SK-N-SH (cell line): ENCODE measurements around the gene SPTBN2. TPM values are rescaled to one million over a fixed set of nuclear protein-coding genes. Genes with fewer than 3 reads are reported as not detected.

Source experiments
- CTCF ChIA-PET: fragments of 300-600, 350-600 bp; formaldehyde crosslinking; extraction: SDS; loops from one replicate; lab custom pipeline; 2021; lab: Yijun Ruan, JAX
- POLR2A ChIA-PET: fragments of 350-600 bp; sonication (Branson Sonifier 250); formaldehyde crosslinking; extraction: SDS; loops from one replicate; lab custom pipeline; 2020; ENCODE audit warnings: antibody characterized with exemption, inconsistent platforms; lab: Yijun Ruan, JAX
- DNase-seq: peaks from one replicate; pipeline ENCODE4 v3.0.0; 2012
- H2AFZ ChIP-seq: fragments of 200-600 bp; sonication (generic); 2 replicates; pipeline ENCODE4 v1.8.1; 2016; ENCODE audit warnings: antibody characterized with exemption, mild to moderate bottlenecking, low read depth
- H3F3A ChIP-seq: fragments of 200-600 bp; sonication (generic); replicated peaks from 2 replicates; pipeline ENCODE3; 2016; ENCODE audit warnings: antibody characterized with exemption, mild to moderate bottlenecking; ENCODE audit not compliant: insufficient read depth
- H3K27ac ChIP-seq, 2 experiments: fragments of 200-500 bp in 1 of 2; fragments of 200-600 bp in 1 of 2; sonication (Bioruptor generic) in 1 of 2; sonication (generic), shearing (Covaris generic) in 1 of 2; 2 replicates each; pipeline versions ENCODE4 v1.5.1 to v1.6.1; 2014 to 2016; ENCODE audit warnings: low read depth in 2 of 2, inconsistent platforms in 1 of 2, low read length in 1 of 2, mild to moderate bottlenecking in 1 of 2, mixed read lengths in 1 of 2
- H3K27me3 ChIP-seq: fragments of 200-600 bp; sonication (generic), shearing (Covaris generic); 2 replicates; pipeline ENCODE4 v1.6.1; 2016; ENCODE audit warnings: mixed run types; ENCODE audit not compliant: insufficient read depth
- H3K36me3 ChIP-seq, 2 experiments: fragments of 200-500 bp in 1 of 2; fragments of 200-600 bp in 1 of 2; sonication (Bioruptor generic) in 1 of 2; sonication (generic) in 1 of 2; replicated peaks in 1 of 2; 2 replicates each; pipeline versions ENCODE3 to v1.5.1; 2014 to 2016; ENCODE audit warnings: low read length in 1 of 2, mild to moderate bottlenecking in 1 of 2; ENCODE audit not compliant: insufficient read depth in 2 of 2, control insufficient read depth in 1 of 2
- H3K4me1 ChIP-seq, 2 experiments: fragments of 200-500 bp in 1 of 2; fragments of 200-600 bp in 1 of 2; sonication (Bioruptor generic) in 1 of 2; sonication (generic), shearing (Covaris generic) in 1 of 2; 2 replicates each; pipeline versions ENCODE4 v1.5.1 to v1.6.1; 2014 to 2016; ENCODE audit warnings: low read depth in 1 of 2, low read length in 1 of 2, mixed run types in 1 of 2; ENCODE audit not compliant: insufficient read depth in 2 of 2, control insufficient read depth in 1 of 2
- H3K4me2 ChIP-seq: fragments of 200-600 bp; sonication (generic), shearing (Covaris generic); 2 replicates; pipeline ENCODE4 v1.6.1; 2017; ENCODE audit warnings: mixed run types
- H3K4me3 ChIP-seq, 2 experiments: fragments of 200-500 bp in 1 of 2; fragments of 200-600 bp in 1 of 2; sonication (Bioruptor generic) in 1 of 2; sonication (generic), shearing (Covaris generic) in 1 of 2; 2 replicates each; pipeline versions ENCODE4 v1.5.1 to v1.8.1; 2014 to 2016; ENCODE audit warnings: low read depth in 2 of 2, inconsistent platforms in 1 of 2, low read length in 1 of 2, mild to moderate bottlenecking in 1 of 2, mixed read lengths in 1 of 2, moderate library complexity in 1 of 2
- H3K79me2 ChIP-seq: fragments of 200-600 bp; sonication (generic); 2 replicates; pipeline ENCODE4 v1.8.1; 2017; ENCODE audit warnings: mild to moderate bottlenecking; ENCODE audit not compliant: insufficient read depth
- H3K9ac ChIP-seq: fragments of 200-600 bp; sonication (generic); 2 replicates; pipeline ENCODE4 v1.6.1; 2017; ENCODE audit warnings: mixed run types
- H3K9me2 ChIP-seq: fragments of 200-600 bp; sonication (generic); 2 replicates; pipeline ENCODE4 v1.6.1; 2017; ENCODE audit warnings: mixed run types
- H3K9me3 ChIP-seq: fragments of 200-600 bp; sonication (generic); 2 replicates; pipeline ENCODE4 v1.6.1; 2017; ENCODE audit warnings: mixed run types, mild to moderate bottlenecking, moderate library complexity
- H4K20me1 ChIP-seq: fragments of 200-600 bp; sonication (generic); 2 replicates; pipeline ENCODE4 v1.6.1; 2017; ENCODE audit warnings: mild to moderate bottlenecking, mixed run types; ENCODE audit not compliant: insufficient read depth
- CHD2 ChIP-seq: fragments of 150-350 bp; IDR thresholded peaks from 2 replicates; pipeline ENCODE4 v1.6.1; 2018; ENCODE audit warnings: low read length; ENCODE audit not compliant: partially characterized antibody
- ELF1 ChIP-seq: IDR thresholded peaks from 2 replicates; pipeline ENCODE4 v1.4.0; 2012
- EP300 ChIP-seq, 2 experiments: IDR thresholded peaks; 2 replicates each; pipeline versions ENCODE4 v1.4.0 to v1.6.1; 2012; ENCODE audit warnings: borderline replicate concordance in 1 of 2, low read depth in 1 of 2, low read length in 1 of 2
- EZH2phosphoT487 ChIP-seq: fragments of 200-600 bp; sonication (generic); IDR thresholded peaks from 2 replicates; pipeline ENCODE4 v1.6.1; 2017; ENCODE audit warnings: low read depth, mixed run types, mild to moderate bottlenecking, antibody characterized with exemption, moderate library complexity, borderline replicate concordance
- FOXJ3 ChIP-seq: sonication (generic); formaldehyde crosslinking; IDR thresholded peaks from 2 replicates; pipeline ENCODE4 v1.5.1; 2020; ENCODE audit warnings: mild to moderate bottlenecking, missing genetic modification reagents
- GABPA ChIP-seq: IDR thresholded peaks from 2 replicates; pipeline ENCODE4 v1.4.0; 2012; ENCODE audit warnings: low read depth, mild to moderate bottlenecking
- GATA2 ChIP-seq: sonication (generic); formaldehyde crosslinking; IDR thresholded peaks from 2 replicates; pipeline ENCODE4 v1.5.0; 2020; ENCODE audit warnings: mild to moderate bottlenecking, missing genetic modification reagents
- IRF3 ChIP-seq: fragments of 150-350 bp; IDR thresholded peaks from 2 replicates; pipeline ENCODE4 v1.6.1; 2016; ENCODE audit warnings: mild to moderate bottlenecking, low read depth, low read length
- MXI1 ChIP-seq: IDR thresholded peaks from 2 replicates; pipeline ENCODE4 v1.6.1; 2012; ENCODE audit warnings: mild to moderate bottlenecking, low read depth, low read length, improper control_type of control experiment
- NFIC ChIP-seq: IDR thresholded peaks from 2 replicates; pipeline ENCODE4 v1.4.0; 2012; ENCODE audit warnings: borderline replicate concordance
- NRF1 ChIP-seq: IDR thresholded peaks from 2 replicates; pipeline ENCODE4 v1.6.1; 2012; ENCODE audit warnings: low read depth, mild to moderate bottlenecking, low read length
- POLR2AphosphoS5 ChIP-seq: IDR thresholded peaks from 2 replicates; pipeline ENCODE4 v1.6.1; 2012; ENCODE audit warnings: low read depth, low read length
- RAD21 ChIP-seq: IDR thresholded peaks from 2 replicates; pipeline ENCODE4 v1.6.1; 2012; ENCODE audit warnings: mild to moderate bottlenecking, low read length
- RCOR1 ChIP-seq: fragments of 150-350 bp; IDR thresholded peaks from 2 replicates; pipeline ENCODE4 v1.6.1; 2017; ENCODE audit warnings: antibody characterized with exemption, low read length
- REST ChIP-seq: IDR thresholded peaks from 2 replicates; pipeline ENCODE4 v1.6.1; 2012; ENCODE audit warnings: mild to moderate bottlenecking, low read depth, low read length, moderate library complexity
- RFX5 ChIP-seq: IDR thresholded peaks from 2 replicates; pipeline ENCODE4 v1.6.1; 2012; ENCODE audit warnings: mild to moderate bottlenecking, improper control_type of control experiment, low read length
- RXRA ChIP-seq: IDR thresholded peaks from 2 replicates; pipeline ENCODE4 v1.4.0; 2012; ENCODE audit warnings: low read depth, mild to moderate bottlenecking, borderline replicate concordance
- TAF1 ChIP-seq: IDR thresholded peaks from 2 replicates; pipeline ENCODE4 v1.6.1; 2012; ENCODE audit warnings: low read depth, mild to moderate bottlenecking, low read length, moderate library complexity, borderline replicate concordance
- TCF12 ChIP-seq: IDR thresholded peaks from 2 replicates; pipeline ENCODE4 v1.4.0; 2012
- USF1 ChIP-seq: IDR thresholded peaks from 2 replicates; pipeline ENCODE4 v1.4.0; 2012; ENCODE audit warnings: low read depth, borderline replicate concordance
- YY1 ChIP-seq: IDR thresholded peaks from 2 replicates; pipeline ENCODE4 v1.4.0; 2012; ENCODE audit warnings: low read depth, mild to moderate bottlenecking
- WGBS: methylation state at CpG from one replicate; pipeline ENCODE4 v1.1.6; 2017; ENCODE audit warnings: low lambda C conversion rate; 5-methylcytosine and 5-hydroxymethylcytosine counted together
- polyA plus RNA-seq, 3 experiments: library from polyadenylated mRNA; depleted of rRNA; stranded (reverse); fragments of >200 nt; gene quantifications; 2 replicates each; pipeline ENCODE4 v1.2.3, GENCODE V29; 2012
- TF ChIP-seq, protein P1 (sequence below): IDR thresholded peaks from 2 replicates; pipeline ENCODE4 v1.4.0; 2012; ENCODE audit warnings: low read depth
- TF ChIP-seq, protein P2 (sequence below): IDR thresholded peaks from 2 replicates; pipeline ENCODE4; 2012

SPTBN2 gene
- polyA plus RNA-seq, 1 of the 3 experiments (the other 2 are of a cell fraction) = 19.7 TPM

GRCh38 chr11:66677599-66678375 lies 51.2 kb downstream of the SPTBN2 start, which contains the start of gene RBM4B:
RBM4B (minus strand) TSS chr11:66677887; CDS start chr11:66677079, 808 bp downstream.
- Histone ChIP-seq H3K9ac (peak within 1 kb of the TSS; percentile 88), H2AFZ (peak within 1 kb of the TSS; percentile 80), H3F3A (peaks cover 27% of the 10 kb centered on the region), H3K4me3 (peak within 1 kb of the TSS; percentile 60 to 63), H3K4me1 (peaks cover 18 to 21% of the 10 kb centered on the region in 2 experiments), H3K79me2 (peaks cover 44% of the 10 kb centered on the region), H3K9me3 (no peaks in the 10 kb centered on the region), H3K27ac (peak within 1 kb of the TSS; percentile 92 to 97), H4K20me1 (peaks cover 5% of the 10 kb centered on the region; the same call in 1 of the 2 replicates), H3K27me3 (no peaks in the 10 kb centered on the region), H3K9me2 (no peaks in the 10 kb centered on the region), H3K4me2 (peak within 1 kb of the TSS; percentile 88), H3K36me3 (peaks cover 15 to 19% of the 10 kb centered on the region in 2 experiments)
- CTCF ChIA-PET = interaction anchor here (0.6 to 3.7 kb wide), 69 partner anchors 8 to 1541 kb away, joined by 3 to 54 read pairs (median 4); partner anchors contain the start of genes ACTN3, BBS1, CCDC87 and CCS
- peak; percentile 98 for DNase-seq
- 0% methylated on average over 16 of the region's 61 CpGs for WGBS
- POLR2A ChIA-PET = interaction anchor here (0.6 to 2.6 kb wide), 10 partner anchors 39 to 333 kb away, joined by 3 to 21 read pairs (median 7); partner anchors contain the start of genes ACTN3, CTSF, DPP3 and RBM14
- TF ChIP-seq GABPA (0 out of 2 replicates have a peak, but pooled peaks have one; percentile 13), YY1 (peak; percentile 92), GATA2 (no peak), CHD2 (peak; percentile 98), RFX5 (peak; percentile 83), EP300 (IDR thresholded peaks at IDR 0.05; ENCODE audit: borderline replicate concordance in 1 of 2, low read depth in 1 of 2, low read length in 1 of 2) (no peak), FOXJ3 (CRISPR knock-in tag) (no peak), USF1 (0 out of 2 replicates have a peak, but pooled peaks have one; percentile 14), RAD21 (no peak), TCF12 (0 out of 2 replicates have a peak, but pooled peaks have one; percentile 6), IRF3 (0 out of 2 replicates have a peak, but pooled peaks have one; percentile 4), NRF1 (peak; percentile 89), MXI1 (peak; percentile 97), RXRA (no peak), ELF1 (0 out of 2 replicates have a peak, but pooled peaks have one; percentile 11), RCOR1 (0 out of 2 replicates have a peak, but pooled peaks have one; percentile 10), NFIC (no peak), EZH2phosphoT487 (no peak), POLR2AphosphoS5 (peak; percentile 67), REST (0 out of 2 replicates have a peak, but pooled peaks have one; percentile 10), TAF1 (peak; percentile 63; the same call in 1 of the 2 replicates)
- TF ChIP-seq, protein P1, sequence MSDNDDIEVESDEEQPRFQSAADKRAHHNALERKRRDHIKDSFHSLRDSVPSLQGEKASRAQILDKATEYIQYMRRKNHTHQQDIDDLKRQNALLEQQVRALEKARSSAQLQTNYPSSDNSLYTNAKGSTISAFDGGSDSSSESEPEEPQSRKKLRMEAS = peak; percentile 85
- TF ChIP-seq, protein P2, sequence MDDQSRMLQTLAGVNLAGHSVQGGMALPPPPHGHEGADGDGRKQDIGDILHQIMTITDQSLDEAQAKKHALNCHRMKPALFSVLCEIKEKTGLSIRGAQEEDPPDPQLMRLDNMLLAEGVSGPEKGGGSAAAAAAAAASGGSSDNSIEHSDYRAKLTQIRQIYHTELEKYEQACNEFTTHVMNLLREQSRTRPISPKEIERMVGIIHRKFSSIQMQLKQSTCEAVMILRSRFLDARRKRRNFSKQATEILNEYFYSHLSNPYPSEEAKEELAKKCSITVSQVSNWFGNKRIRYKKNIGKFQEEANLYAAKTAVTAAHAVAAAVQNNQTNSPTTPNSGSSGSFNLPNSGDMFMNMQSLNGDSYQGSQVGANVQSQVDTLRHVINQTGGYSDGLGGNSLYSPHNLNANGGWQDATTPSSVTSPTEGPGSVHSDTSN = peak; percentile 18; the same call in 1 of the 2 replicates
